ENCODE measurements around the gene QRICH1.
A peak's percentile ranks its signal among the peaks of the same experiment; 100 is the strongest.

QRICH1 gene

GRCh38 chr3:49093853-49094767, at the start of gene QRICH1:
Gene QRICH1, minus strand, starts transcription at chr3:49094071. Its CDS starts 17,054 bp downstream, at chr3:49077017.
- DNase-seq = peak; percentile 97

- DNase-seq = no peak
Observed at GRCh38 chr3:49140080-49140479, 46.2 kb upstream of the QRICH1 start.

- no peak for DNase-seq
Observed at GRCh38 chr3:49135499-49135898, 41.6 kb upstream of the QRICH1 start.

GRCh38 chr3:49134471-49135265, 40.8 kb upstream of the QRICH1 start:
- DNase-seq = no peak

- DNase-seq = peak; percentile 49
Observed at GRCh38 chr3:49133226-49133951, 39.5 kb upstream of the QRICH1 start.

- DNase-seq = peak; percentile 10
Observed at GRCh38 chr3:49132437-49133225, 38.8 kb upstream of the QRICH1 start, which contains the start of gene LAMB2. Gene LAMB2, minus strand, starts transcription at chr3:49133050. Its CDS starts 183 bp downstream, at chr3:49132867.

- DNase-seq = no peak
Observed at GRCh38 chr3:49132073-49132436, 38.2 kb upstream of the QRICH1 start.

GRCh38 chr3:49131576-49131975, 37.7 kb upstream of the QRICH1 start:
- DNase-seq = no peak

GRCh38 chr3:49131040-49131439, 37.2 kb upstream of the QRICH1 start:
- DNase-seq = no peak

- no peak for DNase-seq
Observed at GRCh38 chr3:49124991-49125670, 31.3 kb upstream of the QRICH1 start.

- no peak for DNase-seq
Observed at GRCh38 chr3:49124203-49124602, 30.3 kb upstream of the QRICH1 start.

- DNase-seq = no peak
Observed at GRCh38 chr3:49123687-49124086, 29.8 kb upstream of the QRICH1 start.

- no peak for DNase-seq
Observed at GRCh38 chr3:49122886-49123545, 29.1 kb upstream of the QRICH1 start.

- no peak for DNase-seq
Observed at GRCh38 chr3:49122451-49122850, 28.6 kb upstream of the QRICH1 start.

- DNase-seq = no peak
Observed at GRCh38 chr3:49122022-49122421, 28.2 kb upstream of the QRICH1 start.

- no peak for DNase-seq
Observed at GRCh38 chr3:49121132-49121736, 27.4 kb upstream of the QRICH1 start.

- DNase-seq = peak; percentile 83
Observed at GRCh38 chr3:49120438-49121131, 26.7 kb upstream of the QRICH1 start, which contains the start of gene USP19. Gene USP19, minus strand, starts transcription at chr3:49120823. Its CDS starts 1,678 bp downstream, at chr3:49119145.

- DNase-seq = no peak
Observed at GRCh38 chr3:49120096-49120437, 26.2 kb upstream of the QRICH1 start.

GRCh38 chr3:49119439-49119838, 25.6 kb upstream of the QRICH1 start:
- no peak for DNase-seq

- no peak for DNase-seq
Observed at GRCh38 chr3:49119036-49119435, 25.2 kb upstream of the QRICH1 start.

All from OCI-M1 (cell line).